Right ventricle myocardium inferior (tissue), 1 donor: ENCODE results near the gene HEMGN. TPM values are rescaled to one million over a fixed set of nuclear protein-coding genes. Genes with fewer than 3 reads are reported as not detected.

ENCODE experiments used
- ATAC-seq: fragments of 200-7000 bp; cut with Tn5 transposase; one replicate; pipeline ENCODE4 v1.9.1; 2020; ENCODE audit warnings: mild to moderate bottlenecking, moderate library complexity
- DNase-seq: peaks from one replicate; pipeline ENCODE4 v3.0.0; 2021; ENCODE audit errors: missing footprints
- intact Hi-C: fragments of 100-400 bp; cut with DNase I; formaldehyde crosslinking; loops from one replicate; pipeline ENCODE4 v1.11.0; 2022
- total RNA-seq: library from RNA; stranded (reverse); fragmentation: NEBNext Ultra II Directional; extraction: Animal tissue kit (Norgen Biotek cat#: 25700); gene quantifications from one replicate; pipeline ENCODE4 v1.2.1, GENCODE V29; 2021
- donor health status: DM: no; HTN: yes; CAD: no; lungs with severe emphysema.

The HEMGN gene
- total RNA-seq, 1 donor from 2014 or later, result 0.11 TPM

DNA sequence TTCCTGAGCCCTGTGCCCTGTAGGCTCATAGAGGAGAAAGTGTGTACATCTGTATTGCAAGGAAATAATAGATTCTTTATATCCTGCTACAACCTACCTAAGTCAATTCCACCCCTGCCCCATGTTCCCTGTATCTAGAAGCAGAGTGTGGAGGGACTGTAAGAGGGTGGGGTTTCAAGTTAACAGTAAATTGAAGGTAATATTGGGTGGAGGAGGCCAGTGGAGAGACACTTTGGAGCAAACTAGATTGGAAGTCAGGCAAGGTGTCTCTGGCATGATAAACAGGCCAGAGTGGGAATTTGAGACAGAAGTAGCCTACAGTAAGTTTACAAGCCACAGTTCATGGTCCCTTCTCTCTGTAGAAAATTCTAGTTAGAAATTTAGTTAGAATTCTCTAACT, 2.3 kb upstream of the HEMGN start:
- no peak for DNase-seq
- intact Hi-C loops, result no loop called here
- ATAC-seq, result no peak

DNA sequence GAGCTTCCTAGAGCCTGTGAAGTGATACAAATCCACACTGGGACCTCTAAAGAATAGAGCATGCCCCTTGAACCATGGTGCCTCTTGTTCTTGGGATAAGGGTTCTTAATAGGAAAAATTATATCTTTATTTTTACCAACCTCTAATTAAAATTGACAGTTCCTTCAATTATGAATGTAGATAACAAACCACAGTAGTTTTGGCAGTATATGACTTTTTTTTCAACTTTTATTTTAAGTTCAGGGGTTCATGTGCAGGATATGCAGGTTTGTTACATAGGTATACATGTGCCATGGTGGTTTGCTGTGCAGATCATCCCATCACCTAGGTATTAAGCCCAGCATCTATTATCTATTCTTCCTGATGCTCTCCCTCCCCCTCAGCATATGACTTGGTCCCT, 974 bp downstream of the HEMGN start:
- DNase-seq (no peak), ATAC-seq (no peak)
- intact Hi-C loops, result no loop called here

DNA sequence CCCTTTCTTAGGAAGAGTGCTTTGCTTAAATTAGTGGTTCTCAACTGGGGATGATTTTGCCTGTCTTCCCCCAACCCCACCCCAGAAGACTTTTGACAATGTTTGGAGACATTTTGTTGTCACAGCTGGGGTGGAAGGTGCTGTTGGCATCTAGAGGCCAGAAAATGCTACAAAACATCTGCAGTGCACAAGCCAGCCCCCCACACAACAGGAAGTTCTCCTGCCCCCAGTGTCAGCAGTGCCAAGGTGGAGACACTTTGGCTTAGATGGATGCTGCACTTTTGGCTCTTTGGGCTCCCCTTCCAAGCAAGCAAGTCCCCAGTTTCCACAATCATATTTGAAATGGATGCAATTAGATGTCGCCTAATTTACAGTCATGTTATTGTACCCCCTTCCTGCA, 2.7 kb downstream of the HEMGN start:
- ATAC-seq (no peak), DNase-seq (no peak)
- intact Hi-C loops, result no loop called here

DNA sequence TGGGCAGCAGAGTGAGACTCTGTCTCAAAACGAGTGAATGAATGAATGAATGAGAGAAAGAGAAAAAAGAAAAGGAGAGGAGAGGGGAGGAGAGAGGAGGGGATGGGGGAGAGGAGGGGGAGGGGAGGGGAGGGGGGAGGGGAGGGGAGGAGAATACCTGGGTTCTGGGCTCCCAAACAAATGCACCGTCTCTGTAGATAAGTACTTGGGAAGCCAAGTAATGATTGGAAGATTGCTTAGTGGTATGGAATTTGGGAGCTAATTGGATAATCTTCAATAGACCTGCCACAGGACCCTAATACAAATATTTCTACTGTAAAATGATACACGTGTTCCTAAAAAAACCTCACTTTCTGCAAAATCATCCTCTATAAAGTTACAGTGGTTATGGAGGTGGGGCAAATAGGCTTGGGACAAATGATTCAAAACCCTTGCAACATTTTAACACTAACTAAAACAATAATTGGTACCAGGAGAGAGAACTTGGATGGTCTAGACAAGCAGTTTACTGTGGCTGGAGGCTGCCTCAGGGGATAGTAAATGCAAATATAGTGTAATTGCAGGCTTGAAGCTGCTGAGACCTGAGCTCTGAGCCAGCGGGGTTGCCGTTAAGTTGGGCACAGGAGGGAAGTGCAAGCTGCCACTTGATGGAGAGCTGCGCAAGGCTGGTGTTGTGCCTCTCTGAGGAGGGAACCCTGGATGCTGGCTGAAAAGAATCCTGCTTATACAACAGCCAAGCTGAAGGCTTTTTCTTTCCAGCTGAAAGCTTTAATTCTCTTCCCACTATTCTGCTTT, 3.5 kb downstream of the HEMGN start:
- intact Hi-C loops, result no loop called here
- ATAC-seq (no peak), DNase-seq (no peak)

DNA sequence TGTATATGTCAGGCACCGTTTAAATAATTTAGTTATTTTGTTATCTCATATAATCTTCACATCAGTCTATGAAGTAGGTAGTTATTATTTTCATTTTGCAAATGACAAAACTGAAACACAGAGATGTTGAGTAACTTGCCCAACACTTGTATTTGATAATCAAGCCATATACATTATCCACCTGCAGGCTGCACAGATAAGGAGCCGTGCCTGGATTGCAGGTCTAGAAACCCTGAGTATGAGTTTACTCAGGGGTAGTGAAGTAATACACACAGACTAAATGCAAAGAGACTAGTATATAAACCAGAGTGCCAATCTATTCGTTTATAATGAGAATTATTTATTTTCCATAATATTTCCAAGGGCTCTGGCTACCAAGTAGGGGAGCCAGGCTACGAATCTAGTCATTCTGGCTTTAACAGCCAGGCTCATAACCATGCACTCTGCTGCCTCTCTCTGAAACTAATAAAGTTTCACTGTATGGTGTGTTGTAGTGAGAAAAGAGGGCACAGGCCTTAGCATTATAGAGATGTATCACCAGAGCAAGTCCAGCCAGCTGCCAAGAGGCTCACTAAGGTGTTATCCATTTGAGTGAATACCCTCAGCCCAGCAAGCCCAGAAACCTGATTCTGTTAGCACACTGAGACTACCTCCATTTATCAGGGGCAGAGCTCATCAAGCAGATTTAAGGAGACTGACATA, 4.5 kb downstream of the HEMGN start:
- DNase-seq, result no peak
- intact Hi-C loops, result no loop called here
- ATAC-seq, result no peak

DNA sequence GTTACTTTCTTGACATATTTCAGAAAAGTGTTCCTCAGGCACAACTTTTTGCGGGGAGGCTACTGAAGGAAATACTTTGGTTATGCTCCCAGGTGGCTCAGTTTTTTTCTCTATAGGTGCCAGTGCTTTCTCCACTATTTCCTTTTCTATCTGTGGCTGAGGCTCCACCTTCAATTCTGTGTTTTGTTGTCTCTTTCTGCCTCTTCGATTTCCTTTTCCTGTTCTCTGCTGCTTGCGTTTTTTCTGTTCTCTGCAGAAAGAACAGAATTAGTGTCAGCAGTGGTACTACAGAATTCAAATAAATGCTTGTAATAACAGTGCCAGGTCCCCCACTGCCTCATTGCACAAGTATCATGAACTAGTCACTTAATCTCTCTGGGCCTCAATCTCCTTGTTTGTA, 7.0 kb downstream of the HEMGN start:
- ATAC-seq, result no peak
- DNase-seq, result no peak
- intact Hi-C loops, result no loop called here

DNA sequence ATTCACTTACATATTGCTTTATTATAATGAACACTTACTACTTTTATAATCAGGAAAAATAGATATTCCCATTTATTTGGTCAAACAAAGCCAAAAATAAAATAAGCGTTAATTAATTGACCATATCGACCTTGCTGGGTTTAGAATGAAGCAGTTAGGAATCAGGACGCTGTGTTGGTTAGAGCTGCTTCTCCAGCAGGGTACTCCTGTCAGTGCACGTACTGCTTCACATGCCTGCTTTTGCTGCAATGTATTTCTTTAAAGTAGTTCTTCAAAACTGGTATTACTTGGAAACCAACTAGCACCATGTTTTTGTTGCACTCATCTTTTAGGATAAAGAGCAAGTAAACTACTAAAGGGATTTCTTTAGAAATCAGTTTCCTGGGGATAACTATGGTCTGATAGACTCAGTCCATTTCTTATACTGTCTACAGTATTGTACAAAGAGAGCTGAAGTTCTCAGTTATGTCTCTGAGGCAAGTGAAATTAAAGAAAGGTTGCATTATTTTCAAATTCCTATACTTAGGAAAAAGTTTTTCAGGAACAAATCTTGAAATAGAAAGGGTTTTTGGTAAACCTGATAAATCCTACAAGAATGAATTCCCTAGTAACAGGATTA, 8.9 kb downstream of the HEMGN start:
- DNase-seq, result no peak
- ATAC-seq, result no peak
- intact Hi-C loops, result loop anchor here (10.0 kb wide), 1 partner anchor 276 kb away; no protein-coding TSS in a partner anchor

DNA sequence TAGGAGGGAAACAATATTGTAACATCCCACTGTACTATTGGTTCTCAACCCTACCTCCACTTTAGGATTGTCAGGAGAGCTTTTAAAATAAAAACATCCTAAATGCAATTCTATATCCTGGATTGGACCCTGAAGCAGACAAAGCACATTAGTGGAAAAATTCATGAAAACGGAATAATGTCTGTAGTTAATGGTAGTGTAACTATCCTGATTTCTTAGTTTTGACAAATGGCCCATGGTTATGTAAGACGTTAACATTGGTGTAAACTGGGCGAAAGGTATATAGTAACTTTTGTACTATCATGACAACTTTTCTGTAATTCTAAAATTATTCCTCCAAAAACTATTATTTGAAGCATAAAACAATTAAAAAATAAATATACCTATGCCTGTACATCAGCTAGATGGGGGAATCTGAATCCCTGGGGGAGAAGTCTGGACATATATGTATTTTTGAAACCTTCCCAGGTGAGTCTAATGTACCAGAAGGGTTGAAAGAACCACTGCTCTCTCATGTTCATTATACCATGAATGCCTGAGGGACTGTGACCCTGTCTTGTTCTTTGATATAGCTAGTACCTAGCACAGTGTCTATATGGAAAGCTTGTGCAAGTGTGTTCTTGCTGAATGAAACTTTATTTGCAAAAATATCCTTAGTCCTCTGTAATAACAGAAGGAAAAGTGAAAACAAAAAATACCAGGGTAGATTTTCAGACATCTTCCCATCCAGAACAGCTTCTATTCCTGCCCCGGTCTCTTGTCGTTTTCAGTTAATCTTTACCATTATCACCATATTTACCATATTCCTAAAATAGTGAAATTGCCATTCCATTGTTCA, 12.3 kb downstream of the HEMGN start:
- no peak for ATAC-seq
- intact Hi-C loops, result loop anchor here (10.0 kb wide), 1 partner anchor 279 kb away; no protein-coding TSS in a partner anchor

DNA sequence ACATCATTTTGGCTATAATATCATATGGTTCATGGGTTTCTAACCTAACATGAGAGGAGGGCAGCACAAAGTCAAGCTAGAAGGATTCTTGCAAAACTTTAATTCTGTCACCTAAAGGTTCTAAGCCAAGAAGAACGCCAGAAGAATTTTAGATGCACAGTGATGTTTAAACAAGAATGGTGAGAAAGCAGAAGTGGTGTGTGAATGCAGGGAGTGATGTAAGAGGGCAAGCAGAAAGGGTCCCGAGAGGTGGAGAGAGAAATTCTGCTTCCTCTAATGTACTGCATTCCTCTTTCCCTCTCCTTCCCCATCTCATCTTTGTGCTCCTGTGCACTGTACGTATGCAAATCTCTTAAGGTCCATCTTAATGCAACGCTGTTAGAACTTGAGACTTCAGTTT, 13.6 kb downstream of the HEMGN start:
- no peak for DNase-seq
- intact Hi-C loops, result loop anchor here (5.0 to 10.0 kb wide), 2 partner anchors 280 to 292 kb away; partner anchors contain the start of genes NCBP1 and TSTD2
- no peak for ATAC-seq

More for the DNA sequence above, 12.3 kb downstream of the HEMGN start:
- no peak for DNase-seq

DNA sequence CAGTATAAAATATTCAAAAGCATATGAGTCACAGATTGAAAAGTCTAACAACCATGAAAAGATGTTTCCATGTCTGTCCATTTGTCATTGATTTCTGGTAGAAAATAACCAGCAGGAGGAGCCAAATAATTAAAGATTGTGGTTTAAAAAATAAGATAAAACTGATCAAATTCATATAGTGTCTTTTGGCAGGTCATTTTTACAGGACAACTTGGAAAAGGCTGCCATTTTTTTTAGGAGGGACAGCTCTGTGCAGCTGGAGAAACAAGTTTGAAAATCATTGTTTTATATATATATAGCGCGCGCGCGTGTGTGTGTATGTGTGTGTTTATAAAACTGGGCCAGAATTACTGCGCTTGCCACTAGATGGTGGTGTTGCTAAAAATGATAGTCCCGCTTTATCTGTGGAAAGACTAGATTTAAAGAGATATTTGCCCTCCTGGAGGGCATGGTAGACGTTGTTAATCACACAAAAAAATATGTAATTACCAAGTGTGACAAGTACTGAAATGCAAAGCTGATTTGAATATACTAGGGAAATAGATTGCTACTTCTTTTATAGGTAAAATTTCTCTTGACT, 14.4 kb downstream of the HEMGN start:
- intact Hi-C loops, result loop anchor here (1.0 to 10.0 kb wide), 6 partner anchors 60 to 340 kb away; partner anchors contain the start of genes ANP32B, NANS, NCBP1 and TSTD2
- ATAC-seq (peak; percentile 33), DNase-seq (peak; percentile 91)

DNA sequence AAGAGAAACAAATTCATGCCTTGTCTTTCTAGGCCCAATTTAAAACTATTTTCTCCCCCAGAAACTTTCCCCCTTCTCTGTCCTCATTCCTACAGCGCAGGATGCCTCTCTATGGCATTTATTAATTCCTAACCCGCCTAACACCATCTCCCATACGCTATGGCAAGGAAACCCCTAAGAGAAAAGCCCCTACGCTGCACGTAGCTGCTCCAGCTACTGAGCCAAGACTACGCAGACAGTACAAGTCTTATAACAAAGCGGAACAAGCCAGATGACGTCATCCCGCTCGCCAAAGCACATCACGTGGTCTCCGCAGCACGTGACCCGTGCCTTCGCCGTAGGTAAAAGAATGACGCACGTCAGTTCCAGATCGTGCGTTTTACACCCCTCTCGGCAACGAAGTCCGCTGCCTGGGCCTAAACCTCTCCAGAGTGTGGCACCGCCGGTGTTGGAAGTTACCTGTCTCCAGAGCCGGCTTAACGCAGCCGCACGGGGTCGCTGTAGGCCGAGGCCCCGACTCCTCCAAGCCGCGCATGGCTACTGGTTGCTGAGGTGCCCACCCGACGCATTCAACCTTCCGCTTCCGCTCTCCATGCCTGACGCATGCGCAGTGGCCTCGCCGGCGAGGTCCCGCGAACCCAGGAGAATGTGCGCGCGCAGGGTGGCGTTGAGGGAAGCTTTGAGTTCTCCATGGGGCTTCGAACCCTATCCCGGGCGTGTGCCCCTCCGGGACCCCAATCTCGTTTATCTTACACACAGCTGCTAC, 15.8 kb downstream of the HEMGN start, which contains the start of gene TRMO:
Gene TRMO (minus strand): TSS at position 542 of the 766 bp plus-strand sequence. CDS start 7 bp downstream, at position 535.
- ATAC-seq (peak; percentile 96), DNase-seq (peak; percentile 99)
- intact Hi-C loops, result loop anchor here (1.0 to 10.0 kb wide), 5 partner anchors 115 to 333 kb away; partner anchors contain the start of genes NANS, NCBP1, TBC1D2 and TSTD2

DNA sequence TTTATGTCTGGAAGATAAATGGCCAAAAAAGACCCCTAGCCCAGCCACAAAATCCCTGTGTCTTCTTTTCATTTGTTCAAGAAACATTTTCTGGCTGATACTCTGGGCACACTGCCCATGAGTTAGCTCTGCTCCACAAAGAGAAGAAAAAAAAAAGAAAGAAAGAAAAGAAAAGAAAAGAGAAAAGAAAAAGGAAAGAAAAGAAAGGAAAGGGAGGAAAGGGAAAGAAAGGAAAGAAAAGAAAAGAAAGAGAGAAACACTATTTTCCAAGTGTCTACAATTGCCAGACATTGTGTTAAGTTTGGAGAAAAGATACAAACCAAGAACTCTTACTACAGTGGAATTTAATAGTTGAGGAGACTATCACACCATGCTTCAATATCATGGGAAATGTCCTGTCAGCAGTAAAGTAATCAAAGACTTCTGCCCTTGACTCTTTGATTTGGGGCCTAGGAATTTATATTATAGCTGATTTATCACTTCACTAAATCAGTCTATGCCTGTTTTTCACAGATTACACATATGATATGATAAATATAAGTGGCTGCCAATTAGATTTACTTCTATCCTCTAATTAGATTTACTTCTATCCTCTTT, 18.7 kb downstream of the HEMGN start:
- DNase-seq, result no peak
- intact Hi-C loops, result no loop called here
- no peak for ATAC-seq

DNA sequence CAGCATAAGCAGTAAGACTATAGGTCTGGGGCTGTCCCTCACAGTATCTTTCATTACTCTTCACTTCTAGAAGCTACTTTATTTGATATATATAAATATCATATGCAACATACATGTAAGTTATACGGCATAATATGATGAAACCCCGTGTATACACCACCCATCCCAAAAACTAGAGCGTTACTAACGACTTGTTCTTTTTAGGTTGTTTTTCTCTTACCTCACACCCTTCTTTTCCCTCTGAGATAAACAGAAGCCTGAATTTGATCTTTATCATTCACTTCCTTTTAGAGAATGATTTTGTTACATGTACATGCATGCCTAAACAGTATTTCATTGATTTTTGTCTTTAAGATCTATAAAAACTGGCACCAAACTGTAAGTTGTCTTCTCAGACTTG, 19.4 kb downstream of the HEMGN start:
- ATAC-seq, result no peak
- intact Hi-C loops, result no loop called here
- no peak for DNase-seq

DNA sequence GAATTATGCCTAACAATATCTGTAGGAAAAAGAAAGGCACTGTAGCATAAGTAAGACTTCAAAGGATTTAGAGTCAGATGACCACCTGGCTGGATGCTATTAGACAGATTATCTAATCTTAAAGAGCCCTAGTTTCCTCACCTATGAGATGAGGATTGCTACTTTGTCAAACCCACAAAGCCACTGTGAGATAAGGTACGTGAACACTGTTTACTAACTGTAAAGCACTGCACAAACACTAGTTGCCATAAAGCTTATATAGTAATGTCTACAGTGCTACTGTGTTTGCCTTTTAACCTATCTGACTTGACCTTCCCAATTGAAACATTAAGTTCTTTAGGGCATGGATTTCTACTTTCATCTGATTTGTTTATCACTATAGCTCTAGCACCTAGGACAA, 26.0 kb downstream of the HEMGN start:
- ATAC-seq, result no peak
- no peak for DNase-seq
- intact Hi-C loops, result no loop called here

DNA sequence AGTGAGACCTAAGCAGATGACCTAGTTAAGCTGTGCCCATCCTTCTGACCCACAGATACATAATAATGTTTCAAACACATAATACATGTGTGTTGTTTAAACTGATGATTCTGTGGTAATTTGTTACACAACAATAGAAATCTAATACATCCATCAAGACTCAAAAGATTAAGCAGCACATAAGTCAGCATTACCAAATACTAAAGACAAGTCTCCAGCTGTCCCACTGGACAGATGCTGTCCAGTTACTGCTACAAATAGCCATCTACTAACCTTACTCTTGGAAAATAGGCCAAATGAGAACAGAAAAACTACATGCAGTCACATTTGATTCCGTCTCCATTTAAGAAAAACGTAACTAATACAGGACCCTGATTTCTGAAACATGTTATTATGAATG, 26.4 kb downstream of the HEMGN start:
- intact Hi-C loops, result no loop called here
- DNase-seq (no peak), ATAC-seq (no peak)

DNA sequence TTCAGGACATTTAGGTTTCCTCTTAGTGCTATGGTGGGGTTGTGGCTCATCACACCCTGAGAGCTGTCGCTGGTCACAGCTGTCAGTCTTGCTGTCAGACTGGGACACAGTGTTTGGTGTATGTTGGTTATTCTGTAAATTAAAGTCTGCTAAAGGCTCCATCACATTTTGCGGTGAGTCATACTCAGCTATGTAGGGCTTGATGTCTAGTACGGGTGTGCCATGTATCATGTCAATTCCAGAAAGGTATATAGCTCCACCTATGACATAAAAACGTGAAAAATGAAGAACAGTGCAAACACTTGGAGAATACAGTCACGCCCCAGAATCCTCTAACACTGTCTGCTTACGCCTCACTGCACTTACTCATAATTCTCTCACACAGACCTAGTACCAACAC, 27.6 kb downstream of the HEMGN start:
- no peak for ATAC-seq
- intact Hi-C loops, result no loop called here
- DNase-seq, result no peak

DNA sequence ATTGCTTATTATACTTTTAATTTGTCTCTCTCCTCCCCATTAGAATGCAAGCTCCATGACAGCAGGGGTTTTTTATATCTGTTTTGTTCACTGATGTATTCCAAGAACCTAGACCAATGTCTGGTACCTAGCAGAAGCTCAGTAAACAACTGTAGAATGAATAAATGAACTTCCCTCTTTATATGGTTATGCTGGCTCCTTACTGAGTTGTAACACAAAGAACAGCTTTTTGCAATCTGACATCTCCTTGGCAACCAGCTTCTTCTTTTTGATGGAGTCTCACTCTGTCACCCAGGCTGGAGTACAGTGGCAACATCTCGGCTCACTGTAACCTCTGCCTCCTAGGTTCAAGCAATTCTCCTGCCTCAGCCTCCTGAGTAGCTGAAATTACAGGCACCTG, 29.3 kb downstream of the HEMGN start:
- intact Hi-C loops, result no loop called here
- DNase-seq (no peak), ATAC-seq (no peak)
